Measurements from ENCODE around the gene PSD4.

GRCh38 chr2:113187771-113188170, 14.0 kb downstream of the PSD4 start:
- no peak for TF ChIP-seq CTCF (IDR thresholded peaks at IDR 0.05)
- no peak for TF ChIP-seq POLR2A (IDR thresholded peaks at IDR 0.05)

Measured in adrenal gland (tissue), 5 donors.